Measurements from ENCODE around the gene TNK2.

DNA sequence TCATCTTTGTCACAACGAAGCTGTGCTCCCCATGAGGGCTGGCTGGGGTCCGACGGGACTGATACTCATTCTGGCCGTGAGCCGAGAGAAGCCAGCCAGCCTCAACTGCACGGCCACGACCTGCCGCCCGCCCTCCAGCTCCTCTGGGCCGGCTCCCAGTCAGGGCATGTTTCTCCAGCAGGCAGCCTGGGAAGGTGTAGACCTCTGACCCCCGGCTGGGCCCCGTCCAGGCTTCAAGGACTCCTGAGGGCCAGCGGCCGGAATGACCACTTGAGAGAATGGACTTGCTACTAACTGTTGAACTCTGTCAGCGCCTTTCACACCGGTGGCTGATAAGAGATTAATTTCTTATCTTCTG lies 78.5 kb downstream of the TNK2 start:
- TF ChIP-seq EZH2 (IDR thresholded peaks at IDR 0.05; ENCODE audit: insufficient read depth, poor library complexity, severe bottlenecking) (no peak), EZH2phosphoT487 (IDR thresholded peaks at IDR 0.05; ENCODE audit: insufficient read depth, low read depth) (no peak)

Measured in GM23248 (cell line).